PC-9 (cell line): ENCODE data around the gene SH3RF2.

Experiments used
- EZH2 ChIP-seq: fragments of 200-600 bp; sonication (generic); IDR thresholded peaks from 2 replicates; pipeline ENCODE4 v1.8.0; 2017; ENCODE audit warnings: antibody characterized with exemption, low read depth
- TF ChIP-seq, protein P1 (sequence below): fragments of 200-600 bp; sonication (generic); conservative IDR thresholded peaks from 2 replicates; pipeline ENCODE4 v1.6.1; 2017; ENCODE audit warnings: mixed run types, antibody characterized with exemption, mild to moderate bottlenecking, moderate library complexity

DNA sequence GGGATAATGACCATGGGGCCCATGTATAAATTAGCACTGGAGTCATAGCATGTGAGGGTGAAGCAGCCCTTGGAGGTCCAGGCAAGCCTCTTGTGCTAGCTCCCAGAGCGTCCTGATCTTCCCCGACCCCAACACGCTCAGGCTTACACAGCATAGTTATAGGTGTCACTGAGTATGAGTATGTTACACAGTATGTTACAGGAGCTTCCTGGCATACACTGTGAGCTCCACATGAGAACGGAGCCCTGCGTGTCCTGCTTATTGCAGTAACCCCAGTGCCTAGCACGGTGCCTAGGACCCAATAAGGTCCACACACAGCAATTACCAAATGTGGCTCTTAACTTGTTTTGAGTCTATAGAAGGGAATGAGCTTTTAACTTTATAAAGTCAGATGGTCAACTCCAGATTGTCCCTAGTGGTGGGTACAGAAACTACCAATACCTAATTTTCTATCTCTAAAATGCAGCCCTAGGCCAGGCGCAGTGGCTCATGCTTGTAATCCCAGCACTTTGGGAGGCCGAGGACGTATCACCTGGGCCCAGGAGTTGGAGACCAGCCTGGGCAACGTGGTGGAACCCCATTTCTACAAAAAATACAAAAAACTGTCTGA, 104.9 kb downstream of the SH3RF2 start:
- TF ChIP-seq EZH2 = no peak
- TF ChIP-seq, protein P1, sequence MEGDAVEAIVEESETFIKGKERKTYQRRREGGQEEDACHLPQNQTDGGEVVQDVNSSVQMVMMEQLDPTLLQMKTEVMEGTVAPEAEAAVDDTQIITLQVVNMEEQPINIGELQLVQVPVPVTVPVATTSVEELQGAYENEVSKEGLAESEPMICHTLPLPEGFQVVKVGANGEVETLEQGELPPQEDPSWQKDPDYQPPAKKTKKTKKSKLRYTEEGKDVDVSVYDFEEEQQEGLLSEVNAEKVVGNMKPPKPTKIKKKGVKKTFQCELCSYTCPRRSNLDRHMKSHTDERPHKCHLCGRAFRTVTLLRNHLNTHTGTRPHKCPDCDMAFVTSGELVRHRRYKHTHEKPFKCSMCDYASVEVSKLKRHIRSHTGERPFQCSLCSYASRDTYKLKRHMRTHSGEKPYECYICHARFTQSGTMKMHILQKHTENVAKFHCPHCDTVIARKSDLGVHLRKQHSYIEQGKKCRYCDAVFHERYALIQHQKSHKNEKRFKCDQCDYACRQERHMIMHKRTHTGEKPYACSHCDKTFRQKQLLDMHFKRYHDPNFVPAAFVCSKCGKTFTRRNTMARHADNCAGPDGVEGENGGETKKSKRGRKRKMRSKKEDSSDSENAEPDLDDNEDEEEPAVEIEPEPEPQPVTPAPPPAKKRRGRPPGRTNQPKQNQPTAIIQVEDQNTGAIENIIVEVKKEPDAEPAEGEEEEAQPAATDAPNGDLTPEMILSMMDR = peak; percentile 68
